Thoracic aorta (tissue), 2 donors: Measurements from ENCODE around the gene IER5L. TPM values are rescaled to one million over a fixed set of nuclear protein-coding genes. Genes with fewer than 3 reads are reported as not detected.

Experiments used
- ATAC-seq: fragments of 150-250 bp; one replicate; pipeline ENCODE4 v1.8.0; 2017; ENCODE audit warnings: low read depth; ENCODE audit not compliant: insufficient number of reproducible peaks, low FRiP score
- DNase-seq: peaks from one replicate; pipeline ENCODE4 v3.0.0-alpha.2; 2020; ENCODE audit warnings: low spot score
- H3K27ac ChIP-seq, 2 donors: fragments of 200-600 bp; sonication (generic); 1 replicate in 1 of 2; 2 replicates in 1 of 2; pipeline ENCODE4 v1.5.1; 2016; ENCODE audit warnings: mild to moderate bottlenecking in 2 of 2, moderate library complexity in 2 of 2
- H3K27me3 ChIP-seq: fragments of 200-600 bp; sonication (generic); replicated peaks from 2 replicates; pipeline ENCODE4 v1.6.0; 2016; ENCODE audit warnings: mild to moderate bottlenecking; ENCODE audit not compliant: insufficient read depth
- H3K36me3 ChIP-seq: fragments of 200-600 bp; sonication (generic); one replicate; pipeline ENCODE4 v1.5.1; 2016
- H3K4me1 ChIP-seq, 2 donors: fragments of 200-600 bp; sonication (generic); 1 replicate in 1 of 2; 2 replicates in 1 of 2; pipeline versions ENCODE4 v1.5.1 to v1.6.0; 2016; ENCODE audit warnings: low read depth in 2 of 2, mild to moderate bottlenecking in 1 of 2; ENCODE audit not compliant: control insufficient read depth in 1 of 2
- H3K4me3 ChIP-seq: fragments of 200-600 bp; sonication (generic); 2 replicates; pipeline ENCODE4 v1.5.1; 2016; ENCODE audit warnings: mild to moderate bottlenecking
- H3K9me3 ChIP-seq: fragments of 200-600 bp; sonication (generic); 2 replicates; pipeline ENCODE4 v1.5.1; 2016
- CTCF ChIP-seq: fragments of 200-600 bp; sonication (generic); IDR thresholded peaks from one replicate; pipeline ENCODE4 v1.5.1; 2019; ENCODE audit warnings: antibody characterized with exemption
- total RNA-seq, 2 donors: library from RNA; depleted of rRNA; stranded (reverse); fragments of >200 nt; gene quantifications; one replicate each; pipeline versions ENCODE4 v1.1.0 to v1.2.3, GENCODE V29; 2016

Gene IER5L
- total RNA-seq, 2 donors from 2014 or later = 65.4 to 81.2 TPM

- no peaks in the 10 kb centered on the region for H3K27me3 ChIP-seq
- no peaks in the 10 kb centered on the region for H3K36me3 ChIP-seq
- ATAC-seq (no peak), DNase-seq (no peak)
- H3K9me3 ChIP-seq = no peaks in the 10 kb centered on the region
- H3K27ac ChIP-seq = no peak overlapping the region
- no peak overlapping the region for H3K4me3 ChIP-seq
- no peak for TF ChIP-seq CTCF
- H3K4me1 ChIP-seq = no peaks in the 10 kb centered on the region
These were observed 40.9 kb upstream of the IER5L start for GRCh38 chr9:129218918-129219317.

GRCh38 chr9:129218272-129218625, 40.2 kb upstream of the IER5L start:
- DNase-seq (no peak), ATAC-seq (no peak)
- Histone ChIP-seq H3K4me3 (no peak overlapping the region), H3K9me3 (no peaks in the 10 kb centered on the region), H3K4me1 (no peaks in the 10 kb centered on the region), H3K27me3 (no peaks in the 10 kb centered on the region), H3K36me3 (no peaks in the 10 kb centered on the region), H3K27ac (no peak overlapping the region)
- TF ChIP-seq CTCF = no peak

- Histone ChIP-seq H3K27me3 (no peaks in the 10 kb centered on the region), H3K27ac (no peak overlapping the region), H3K4me1 (no peaks in the 10 kb centered on the region), H3K9me3 (no peaks in the 10 kb centered on the region), H3K4me3 (no peak overlapping the region), H3K36me3 (no peaks in the 10 kb centered on the region)
- ATAC-seq (no peak), DNase-seq (no peak)
- no peak for TF ChIP-seq CTCF
These were observed 35.5 kb upstream of the IER5L start for GRCh38 chr9:129213551-129213950.

GRCh38 chr9:129211686-129212085, 33.6 kb upstream of the IER5L start:
- no peaks in the 10 kb centered on the region for H3K4me1 ChIP-seq
- no peaks in the 10 kb centered on the region for H3K9me3 ChIP-seq
- H3K27me3 ChIP-seq = no peaks in the 10 kb centered on the region
- no peak for ATAC-seq
- no peak for TF ChIP-seq CTCF
- no peaks in the 10 kb centered on the region for H3K36me3 ChIP-seq
- no peak overlapping the region for H3K27ac ChIP-seq
- DNase-seq = no peak
- H3K4me3 ChIP-seq = no peak overlapping the region

- Histone ChIP-seq H3K4me3 (no peak overlapping the region), H3K27me3 (no peaks in the 10 kb centered on the region), H3K27ac (no peak overlapping the region), H3K9me3 (no peaks in the 10 kb centered on the region), H3K4me1 (no peaks in the 10 kb centered on the region), H3K36me3 (no peaks in the 10 kb centered on the region)
- TF ChIP-seq CTCF = no peak
- no peak for ATAC-seq
- no peak for DNase-seq
These were observed 32.1 kb upstream of the IER5L start for GRCh38 chr9:129210125-129210524.
